Tibial nerve (tissue), 4 donors: Measurements from ENCODE around the gene NSMCE4A. TPM values are rescaled to one million over a fixed set of nuclear protein-coding genes. Genes with fewer than 3 reads are reported as not detected.
"Not testable (repeated sequence)": the region's sequence is repeated elsewhere in the genome, so short reads cannot be mapped to it uniquely, and the experiment has no call there.

Source experiments
- DNase-seq, 2 donors: peaks; one replicate each; pipeline ENCODE4 v3.0.0-alpha.2; 2019; ENCODE audit warnings: low spot score in 2 of 2
- H3K27ac ChIP-seq, 4 donors: fragments of 200-600 bp; sonication (generic) in 3 of 4; one replicate each; pipeline ENCODE4 v1.5.1; 2017 to 2019; ENCODE audit warnings: mild to moderate bottlenecking in 1 of 4
- H3K27me3 ChIP-seq, 2 donors: fragments of 200-600 bp; sonication (generic) in 1 of 2; one replicate each; pipeline versions ENCODE4 v1.5.1 to v1.6.0; 2017 to 2019
- H3K36me3 ChIP-seq, 3 donors: fragments of 200-600 bp; sonication (generic); one replicate each; pipeline ENCODE4 v1.5.1; 2018 to 2019
- H3K4me1 ChIP-seq, 4 donors: fragments of 200-600 bp; sonication (generic) in 3 of 4; one replicate each; pipeline ENCODE4 v1.5.1; 2017 to 2019
- H3K4me3 ChIP-seq, 4 donors: fragments of 200-600 bp; sonication (generic) in 3 of 4; one replicate each; pipeline ENCODE4 v1.5.1; 2017 to 2019; ENCODE audit warnings: mild to moderate bottlenecking in 1 of 4, moderate library complexity in 1 of 4
- H3K9me3 ChIP-seq, 4 donors: fragments of 200-600 bp; sonication (generic) in 3 of 4; one replicate each; pipeline ENCODE4 v1.5.1; 2017 to 2019
- EP300 ChIP-seq, 2 donors: sonication (generic); formaldehyde crosslinking; IDR thresholded peaks; one replicate each; pipeline ENCODE4 v1.6.1; 2017; ENCODE audit warnings: antibody characterized with exemption in 2 of 2, mild to moderate bottlenecking in 1 of 2
- POLR2A ChIP-seq, 2 donors: fragments of 450-650 bp; IDR thresholded peaks; one replicate each; pipeline ENCODE4 v1.6.1; 2017; ENCODE audit warnings: antibody characterized with exemption in 2 of 2, mild to moderate bottlenecking in 2 of 2, moderate library complexity in 2 of 2
- WGBS, 2 donors: methylation state at CpG; one replicate each; pipeline ENCODE4 v1.1.5; 2018; 5-methylcytosine and 5-hydroxymethylcytosine counted together
- total RNA-seq, 4 donors: library from RNA; depleted of rRNA; stranded (reverse); fragments of >200 nt; gene quantifications; one replicate each; pipeline ENCODE4 v1.1.0, GENCODE V29; 2016
- TF ChIP-seq, protein P1 (sequence below), 5 experiments: fragments of 200-600 bp in 3 of 5; fragments of 450-650 bp in 2 of 5; sonication (generic) in 3 of 5; IDR thresholded peaks; one replicate each; pipeline ENCODE4 v1.5.1; 2016 to 2019; ENCODE audit warnings: antibody characterized with exemption in 5 of 5, mild to moderate bottlenecking in 3 of 5, moderate library complexity in 2 of 5

Gene NSMCE4A
- total RNA-seq, 4 donors from 2014 or later, result 70.1 to 102 (median 82.4) TPM

DNA sequence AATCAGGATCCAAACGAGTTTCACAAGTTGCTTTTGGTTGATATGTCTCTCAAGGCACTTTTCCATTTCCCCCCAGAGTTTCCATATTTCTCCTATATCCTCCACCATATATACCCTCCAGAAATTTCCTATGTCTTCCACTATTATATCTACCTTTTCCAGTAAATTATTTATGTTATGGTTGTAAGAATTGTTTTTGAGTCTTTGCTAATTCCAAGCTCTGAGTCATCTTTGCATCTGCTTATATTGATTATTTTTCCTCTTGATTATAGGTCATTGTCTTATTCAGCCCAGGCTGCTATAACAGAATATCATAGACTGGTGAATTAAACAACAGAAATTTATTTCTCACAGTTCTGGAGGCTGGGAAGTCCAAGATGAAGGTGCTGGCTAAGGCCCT is 26.7 kb upstream of the NSMCE4A start:
- Histone ChIP-seq H3K36me3 (no peaks in the 10 kb centered on the region), H3K9me3 (peaks cover 0 to 49% (median 5%) of the 10 kb centered on the region in 4 donors), H3K4me1 (no peaks in the 10 kb centered on the region), H3K27me3 (no peaks in the 10 kb centered on the region), H3K4me3 (no peak overlapping the region), H3K27ac (no peak overlapping the region)
- DNase-seq, result no peak
- TF ChIP-seq, protein P1, sequence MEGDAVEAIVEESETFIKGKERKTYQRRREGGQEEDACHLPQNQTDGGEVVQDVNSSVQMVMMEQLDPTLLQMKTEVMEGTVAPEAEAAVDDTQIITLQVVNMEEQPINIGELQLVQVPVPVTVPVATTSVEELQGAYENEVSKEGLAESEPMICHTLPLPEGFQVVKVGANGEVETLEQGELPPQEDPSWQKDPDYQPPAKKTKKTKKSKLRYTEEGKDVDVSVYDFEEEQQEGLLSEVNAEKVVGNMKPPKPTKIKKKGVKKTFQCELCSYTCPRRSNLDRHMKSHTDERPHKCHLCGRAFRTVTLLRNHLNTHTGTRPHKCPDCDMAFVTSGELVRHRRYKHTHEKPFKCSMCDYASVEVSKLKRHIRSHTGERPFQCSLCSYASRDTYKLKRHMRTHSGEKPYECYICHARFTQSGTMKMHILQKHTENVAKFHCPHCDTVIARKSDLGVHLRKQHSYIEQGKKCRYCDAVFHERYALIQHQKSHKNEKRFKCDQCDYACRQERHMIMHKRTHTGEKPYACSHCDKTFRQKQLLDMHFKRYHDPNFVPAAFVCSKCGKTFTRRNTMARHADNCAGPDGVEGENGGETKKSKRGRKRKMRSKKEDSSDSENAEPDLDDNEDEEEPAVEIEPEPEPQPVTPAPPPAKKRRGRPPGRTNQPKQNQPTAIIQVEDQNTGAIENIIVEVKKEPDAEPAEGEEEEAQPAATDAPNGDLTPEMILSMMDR (IDR thresholded peaks at IDR 0.05), result no peak
- no peak for TF ChIP-seq EP300 (IDR thresholded peaks at IDR 0.05)
- no peak for TF ChIP-seq POLR2A (IDR thresholded peaks at IDR 0.05)
- WGBS, 2 donors, result 59 to 71% methylated on average over 1 of the region's 1 CpG

- TF ChIP-seq, protein P1 (IDR thresholded peaks at IDR 0.05), result no peak
- TF ChIP-seq POLR2A (IDR thresholded peaks at IDR 0.05) (no peak), EP300 (IDR thresholded peaks at IDR 0.05) (no peak)
- no peak for DNase-seq
- Histone ChIP-seq H3K4me3 (no peak overlapping the region), H3K27ac (no peak overlapping the region), H3K9me3 (peaks cover 0 to 41% (median 5%) of the 10 kb centered on the region in 4 donors), H3K27me3 (no peaks in the 10 kb centered on the region), H3K36me3 (no peaks in the 10 kb centered on the region), H3K4me1 (peaks cover 0 to 4% (median 0%) of the 10 kb centered on the region in 4 donors)
- 74 to 82% methylated on average over 4 of the region's 4 CpGs for WGBS, 2 donors
Measured at GRCh38 chr10:121999301-121999700, 24.3 kb upstream of the NSMCE4A start.

DNA sequence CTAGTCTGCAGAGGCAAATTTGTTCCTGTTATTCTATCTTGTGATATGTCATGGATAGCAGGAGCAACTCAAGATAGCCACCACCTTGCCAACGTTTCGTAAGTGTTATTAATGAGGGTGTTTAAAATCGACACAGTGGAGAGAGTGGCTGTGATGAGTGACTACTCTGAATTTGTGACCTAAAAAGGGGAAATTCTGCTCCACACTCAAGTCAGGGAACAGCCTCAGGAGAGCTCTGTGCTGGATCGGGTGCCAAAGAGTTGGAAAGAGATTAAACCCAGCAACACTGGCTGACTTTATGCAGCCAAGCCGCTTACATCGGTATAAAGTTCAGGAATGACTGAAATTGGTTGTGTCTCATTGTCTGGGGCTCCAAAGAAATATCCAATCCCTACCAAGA is 23.4 kb upstream of the NSMCE4A start:
- DNase-seq, result no peak
- Histone ChIP-seq H3K4me1 (peaks cover 0 to 8% (median 0%) of the 10 kb centered on the region in 4 donors), H3K4me3 (no peak overlapping the region), H3K27me3 (no peaks in the 10 kb centered on the region), H3K27ac (no peak overlapping the region), H3K36me3 (no peaks in the 10 kb centered on the region), H3K9me3 (peaks cover 0 to 37% (median 5%) of the 10 kb centered on the region in 4 donors)
- 86 to 87% methylated on average over 6 of the region's 6 CpGs for WGBS, 2 donors
- TF ChIP-seq POLR2A (IDR thresholded peaks at IDR 0.05), result no peak
- TF ChIP-seq, protein P1 (IDR thresholded peaks at IDR 0.05), result no peak
- no peak for TF ChIP-seq EP300 (IDR thresholded peaks at IDR 0.05)

GRCh38 chr10:121994429-121994941 is 19.5 kb upstream of the NSMCE4A start:
- Histone ChIP-seq H3K27ac (peak overlapping the region in 2 of 4 donors; percentile 27 to 50), H3K9me3 (no peaks in the 10 kb centered on the region), H3K27me3 (no peaks in the 10 kb centered on the region), H3K4me1 (peaks cover 0 to 16% (median 0%) of the 10 kb centered on the region in 4 donors), H3K36me3 (no peaks in the 10 kb centered on the region), H3K4me3 (no peak overlapping the region)
- WGBS, 2 donors, result 29 to 42% methylated on average over 10 of the region's 10 CpGs
- peak in 1 of 2 donors; percentile 35 for TF ChIP-seq EP300 (IDR thresholded peaks at IDR 0.05)
- TF ChIP-seq, protein P1 (IDR thresholded peaks at IDR 0.05), result no peak
- DNase-seq, result peak in 1 of 2 donors; percentile 17

- DNase-seq, H3K9me3 ChIP-seq, H3K36me3 ChIP-seq, H3K4me3 ChIP-seq, H3K27me3 ChIP-seq, H3K27ac ChIP-seq: not testable (repeated sequence)
- peaks cover 0 to 16% (median 0%) of the 10 kb centered on the region in 4 donors for H3K4me1 ChIP-seq
- WGBS, 2 donors, result 85 to 93% methylated on average over 4 of the region's 4 CpGs
Measured at GRCh38 chr10:121991727-121992126, 16.7 kb upstream of the NSMCE4A start.
